Upper lobe of left lung (tissue), 6 donors: Measurements from ENCODE around the gene CELF5. TPM values are rescaled to one million over a fixed set of nuclear protein-coding genes. Genes with fewer than 3 reads are reported as not detected.

Experiments
- ATAC-seq, 2 donors: fragments of 200-7000 bp; cut with Tn5 transposase; one replicate each; pipeline ENCODE4 v1.9.1; 2022; ENCODE audit warnings: mild to moderate bottlenecking in 2 of 2, moderate library complexity in 2 of 2; ENCODE audit not compliant: low FRiP score in 2 of 2
- DNase-seq, 2 donors: peaks; one replicate each; pipeline ENCODE4 v3.0.0-alpha.2; 2019 to 2020
- H3K27ac ChIP-seq, 4 donors: fragments of 200-600 bp; sonication (generic); one replicate each; pipeline ENCODE4 v1.5.1; 2016 to 2019
- H3K27me3 ChIP-seq, 4 donors: fragments of 200-600 bp; sonication (generic); one replicate each; pipeline ENCODE4 v1.5.1; 2017 to 2019
- H3K36me3 ChIP-seq, 4 donors: fragments of 200-600 bp; sonication (generic); one replicate each; pipeline ENCODE4 v1.5.1; 2016 to 2019
- H3K4me1 ChIP-seq, 4 donors: fragments of 200-600 bp; sonication (generic); one replicate each; pipeline ENCODE4 v1.5.1; 2018 to 2019
- H3K4me3 ChIP-seq, 4 donors: fragments of 200-600 bp; sonication (generic); one replicate each; pipeline ENCODE4 v1.5.1; 2017 to 2019; ENCODE audit warnings: mild to moderate bottlenecking in 2 of 4, moderate library complexity in 1 of 4
- H3K9me3 ChIP-seq, 4 donors: fragments of 200-600 bp; sonication (generic); one replicate each; pipeline ENCODE4 v1.5.1; 2018 to 2019
- CTCF ChIP-seq, 6 experiments: fragments of 450-650 bp in 4 of 6; fragments of 200-600 bp in 2 of 6; sonication (generic) in 2 of 6; IDR thresholded peaks; one replicate each; pipeline ENCODE4 v1.5.1; 2016 to 2019; ENCODE audit warnings: antibody characterized with exemption in 6 of 6
- EP300 ChIP-seq, 4 donors: sonication (generic); formaldehyde crosslinking; IDR thresholded peaks; one replicate each; pipeline ENCODE4 v1.5.1; 2017; ENCODE audit warnings: antibody characterized with exemption in 4 of 4, control low read depth in 2 of 4
- POLR2A ChIP-seq, 4 donors: fragments of 450-650 bp; IDR thresholded peaks; one replicate each; pipeline ENCODE4 v1.5.1; 2016 to 2017; ENCODE audit warnings: antibody characterized with exemption in 4 of 4, mild to moderate bottlenecking in 2 of 4
- POLR2AphosphoS5 ChIP-seq, 2 donors: sonication (generic); formaldehyde crosslinking; IDR thresholded peaks; one replicate each; pipeline ENCODE4 v1.5.1; 2017; ENCODE audit warnings: antibody characterized with exemption in 2 of 2
- WGBS, 2 donors: methylation state at CpG; one replicate each; pipeline ENCODE4 v1.1.5; 2017 to 2018; 5-methylcytosine and 5-hydroxymethylcytosine counted together
- total RNA-seq, 6 donors: library from RNA; depleted of rRNA in 4 of 6; stranded (reverse); fragments of >200 nt in 4 of 6; gene quantifications; one replicate each; pipeline versions ENCODE4 v1.1.0 to v1.2.1, GENCODE V29; 2016 to 2021
- donor health status: DM: no; HTN: no; CAD: no; lungs with moderate emphysema.
- donor health status: DM: no; HTN: yes; CAD: no; lungs with severe emphysema.

CELF5 gene
- total RNA-seq, 6 donors from 2014 or later: 0.49 to 0.76 TPM; not detected in 4

GRCh38 chr19:3196064-3196932 is 28.2 kb upstream of the CELF5 start:
- no peak overlapping the region for H3K4me3 ChIP-seq
- H3K27ac ChIP-seq: no peak overlapping the region
- H3K36me3 ChIP-seq: peaks cover 0 to 65% (median 36%) of the 10 kb centered on the region in 4 donors
- DNase-seq (peak in 1 of 2 donors; percentile 74), ATAC-seq (no peak)
- WGBS, 2 donors: 93 to 97% methylated on average over 18 to 38 of the region's 42 CpGs
- no peaks in the 10 kb centered on the region for H3K4me1 ChIP-seq
- H3K9me3 ChIP-seq: no peaks in the 10 kb centered on the region
- no peaks in the 10 kb centered on the region for H3K27me3 ChIP-seq
- TF ChIP-seq POLR2A (IDR thresholded peaks at IDR 0.05): no peak
- no peak for TF ChIP-seq EP300 (IDR thresholded peaks at IDR 0.05)
- no peak for TF ChIP-seq POLR2AphosphoS5 (IDR thresholded peaks at IDR 0.05)
- no peak for TF ChIP-seq CTCF (IDR thresholded peaks at IDR 0.05)

- no peaks in the 10 kb centered on the region for H3K27me3 ChIP-seq
- 93 to 95% methylated on average over 5 to 14 of the region's 14 CpGs for WGBS, 2 donors
- H3K9me3 ChIP-seq: no peaks in the 10 kb centered on the region
- H3K4me3 ChIP-seq: no peak overlapping the region
- TF ChIP-seq CTCF (IDR thresholded peaks at IDR 0.05) (no peak), EP300 (IDR thresholded peaks at IDR 0.05) (no peak), POLR2A (IDR thresholded peaks at IDR 0.05) (no peak), POLR2AphosphoS5 (IDR thresholded peaks at IDR 0.05) (no peak)
- ATAC-seq: no peak
- peak in 1 of 2 donors; percentile 69 for DNase-seq
- peaks cover 0 to 68% (median 41%) of the 10 kb centered on the region in 4 donors for H3K36me3 ChIP-seq
- H3K4me1 ChIP-seq: no peaks in the 10 kb centered on the region
- no peak overlapping the region for H3K27ac ChIP-seq
Measured at GRCh38 chr19:3196933-3197205, 27.6 kb upstream of the CELF5 start.

DNA sequence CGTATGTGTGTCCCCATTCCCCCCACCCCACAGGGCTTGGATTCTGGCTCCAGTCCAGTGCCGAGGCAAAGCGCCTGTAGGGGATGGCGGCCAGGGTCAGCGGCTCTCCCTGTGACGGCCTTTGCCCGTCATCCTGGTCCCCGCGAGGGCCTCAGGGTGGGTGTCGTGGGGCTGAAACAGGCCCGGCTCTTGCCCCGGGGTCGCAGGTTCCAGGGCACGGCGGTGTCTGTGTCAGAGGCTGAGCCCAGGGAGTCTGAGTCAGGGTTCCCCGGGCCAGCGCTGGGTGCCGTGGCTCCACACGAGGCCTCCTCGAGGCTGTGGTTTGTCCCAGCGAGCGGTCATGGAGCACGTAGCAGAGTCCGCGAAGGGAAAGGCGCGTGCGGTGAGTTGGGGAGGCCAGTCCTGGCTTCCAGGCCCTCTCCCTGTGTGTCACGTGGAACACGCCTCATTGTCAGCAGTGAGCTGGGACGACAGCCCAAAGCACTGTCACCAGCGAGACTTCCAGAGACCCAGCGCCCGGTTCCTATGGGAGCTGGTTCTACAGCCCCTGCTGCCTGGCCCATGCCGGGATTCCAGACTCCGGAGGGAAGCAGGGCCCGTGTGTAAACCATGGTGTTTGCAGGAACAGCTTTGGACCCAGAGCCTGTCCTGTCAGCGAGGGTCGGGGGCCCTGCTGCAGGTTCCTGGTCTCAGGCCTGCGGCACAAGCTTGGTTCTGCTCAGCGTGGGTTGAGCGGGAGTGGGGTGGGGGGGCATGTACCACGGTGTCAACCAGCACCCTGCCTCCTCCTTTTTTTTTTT is 25.4 kb upstream of the CELF5 start:
- Histone ChIP-seq H3K4me3 (no peak overlapping the region), H3K9me3 (no peaks in the 10 kb centered on the region), H3K36me3 (peaks cover 0 to 72% (median 41%) of the 10 kb centered on the region in 4 donors), H3K4me1 (no peaks in the 10 kb centered on the region), H3K27ac (no peak overlapping the region), H3K27me3 (no peaks in the 10 kb centered on the region)
- 84 to 95% methylated on average over 7 to 37 of the region's 43 CpGs for WGBS, 2 donors
- no peak for ATAC-seq
- DNase-seq: peak in 1 of 2 donors; percentile 75
- TF ChIP-seq EP300 (IDR thresholded peaks at IDR 0.05) (no peak), POLR2AphosphoS5 (IDR thresholded peaks at IDR 0.05) (no peak), CTCF (IDR thresholded peaks at IDR 0.05) (no peak), POLR2A (IDR thresholded peaks at IDR 0.05) (no peak)

- Histone ChIP-seq H3K27me3 (no peaks in the 10 kb centered on the region), H3K4me3 (no peak overlapping the region), H3K36me3 (peaks cover 0 to 82% (median 58%) of the 10 kb centered on the region in 4 donors), H3K9me3 (no peaks in the 10 kb centered on the region), H3K27ac (no peak overlapping the region), H3K4me1 (no peaks in the 10 kb centered on the region)
- DNase-seq (peak in 1 of 2 donors; percentile 78), ATAC-seq (no peak)
- TF ChIP-seq POLR2A (IDR thresholded peaks at IDR 0.05) (no peak), POLR2AphosphoS5 (IDR thresholded peaks at IDR 0.05) (no peak), EP300 (IDR thresholded peaks at IDR 0.05) (no peak), CTCF (IDR thresholded peaks at IDR 0.05) (no peak)
- 92 to 93% methylated on average over 30 to 36 of the region's 39 CpGs for WGBS, 2 donors
Measured at GRCh38 chr19:3201072-3201700, 23.3 kb upstream of the CELF5 start.
